ENCODE measurements around the gene DRG2. TPM values are rescaled to one million over a fixed set of nuclear protein-coding genes. Genes with fewer than 3 reads are reported as not detected.

The DRG2 gene
- total RNA-seq, 1 experiment from 2014 or later = 52.0 TPM

DNA sequence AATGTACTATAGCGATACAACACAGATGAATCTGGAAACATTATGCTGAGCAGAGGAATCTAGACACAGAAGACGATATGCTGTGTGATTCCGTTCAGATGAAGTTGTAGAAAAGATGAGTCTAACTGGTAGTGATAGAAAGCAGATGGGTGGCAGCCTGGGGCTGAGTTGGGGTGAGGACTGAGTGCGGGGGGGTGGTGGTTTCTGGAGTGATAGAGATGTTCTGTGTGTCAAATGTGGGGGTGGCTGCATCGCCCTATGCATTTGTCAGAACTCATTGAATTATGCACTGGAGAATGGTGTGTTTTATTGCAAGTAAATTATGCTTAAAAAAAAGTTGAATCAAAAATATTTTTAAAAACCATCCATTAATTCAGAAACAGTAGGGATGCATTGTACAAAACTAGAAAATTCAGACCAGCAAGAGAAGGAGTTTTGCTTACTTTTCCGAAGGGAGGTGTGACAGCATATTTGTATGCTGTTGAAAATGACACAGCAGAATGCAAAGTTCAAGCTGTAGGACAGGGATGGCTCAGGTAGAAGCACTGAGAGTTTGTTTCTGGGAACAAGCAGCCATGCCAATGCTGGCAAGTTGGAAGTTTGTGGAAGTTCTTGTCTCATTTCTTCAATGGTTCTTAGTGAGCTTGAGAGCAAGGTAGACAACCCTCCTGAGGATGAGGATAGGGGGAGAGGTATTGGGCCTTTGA is 13.0 kb upstream of the DRG2 start:
- no peak overlapping the region for H2BK120ac ChIP-seq (ENCODE audit: low read depth, low read length, poor library complexity, severe bottlenecking)
- no peaks in the 10 kb centered on the region for H3K9me3 ChIP-seq (ENCODE audit: control insufficient read depth, low read depth, low read length)
- no peak overlapping the region for H2AFZ ChIP-seq (ENCODE audit: low read length)
- H4K20me1 ChIP-seq (ENCODE audit: control insufficient read depth, insufficient read depth, insufficient read length) = no peaks in the 10 kb centered on the region
- no peak for TF ChIP-seq CTCF (conservative IDR thresholded peaks at IDR 0.05)
- H3K36me3 Mint-ChIP-seq (ENCODE audit: insufficient read depth in 1 of 3, low read depth in 3 of 3) = no peaks in the 10 kb centered on the region
- H2BK5ac ChIP-seq (ENCODE audit: insufficient read length, low read length) = no peak overlapping the region
- H3K4me2 ChIP-seq (ENCODE audit: insufficient read depth, insufficient read length, low read length) = no peak overlapping the region
- no peak for DNase-seq
- H4K91ac ChIP-seq (ENCODE audit: insufficient read length, low read depth, low read length) = no peak overlapping the region
- peaks cover 12% of the 10 kb centered on the region for H3K27me3 Mint-ChIP-seq (ENCODE audit: low read depth)
- no peak overlapping the region for H2BK20ac ChIP-seq (ENCODE audit: low read depth, low read length, poor library complexity, severe bottlenecking)
- H3K27ac ChIP-seq (ENCODE audit: insufficient read length, low read depth, low read length) = no peak overlapping the region
- no peaks in the 10 kb centered on the region for H3K27me3 ChIP-seq (ENCODE audit: insufficient read depth, low read length)
- H2BK15ac ChIP-seq (ENCODE audit: low read depth, low read length) = no peak overlapping the region
- no peak overlapping the region for H3K18ac ChIP-seq (ENCODE audit: insufficient read length, low read depth, low read length)
- no peaks in the 10 kb centered on the region for H3K4me1 ChIP-seq (ENCODE audit: insufficient read depth, low read length)
- H4K5ac ChIP-seq (ENCODE audit: insufficient read length, low read depth, low read length) = no peak overlapping the region
- H3K27ac Mint-ChIP-seq = peak overlapping the region in 1 of 3 experiments; percentile 24; a peak in 1 of 7 replicates
- H3K23me2 ChIP-seq (ENCODE audit: insufficient read length, low read depth, low read length, poor library complexity, severe bottlenecking) = no peaks in the 10 kb centered on the region
- no peak overlapping the region for H2AK5ac ChIP-seq (ENCODE audit: insufficient read length, low read length)
- H3K9me3 Mint-ChIP-seq = no peaks in the 10 kb centered on the region
- no peak overlapping the region for H3K56ac ChIP-seq (ENCODE audit: insufficient read length, low read depth, low read length)
- no peak overlapping the region for H3K4me3 Mint-ChIP-seq
- no peak overlapping the region for H3K9ac ChIP-seq (ENCODE audit: extremely low read depth, insufficient read length, low read length)
- H4K8ac ChIP-seq (replicated peaks; ENCODE audit: insufficient read length, low read depth, low read length) = no peak overlapping the region
- peaks cover 4 to 5% of the 10 kb centered on the region in 2 experiments for H3K4me1 Mint-ChIP-seq
- H3K4ac ChIP-seq (ENCODE audit: low read depth, low read length) = no peak overlapping the region
- H3K79me2 ChIP-seq (ENCODE audit: insufficient read depth, low read length) = no peaks in the 10 kb centered on the region
- no peak overlapping the region for H2BK12ac ChIP-seq (ENCODE audit: insufficient read length, low read depth, low read length)
- no peak overlapping the region for H3K23ac ChIP-seq (ENCODE audit: insufficient read length, low read depth, low read length)
- no peaks in the 10 kb centered on the region for H3K79me1 ChIP-seq (ENCODE audit: insufficient read depth, low read depth, low read length, poor library complexity, severe bottlenecking)
- no peak overlapping the region for H3K14ac ChIP-seq (ENCODE audit: insufficient read depth, low read length)
- no peak overlapping the region for H3T11ph ChIP-seq (ENCODE audit: low read length)
- WGBS (ENCODE audit: extremely low coverage, insufficient read length, low lambda C conversion rate) = no CpG with 5 or more reads among the region's 6 CpGs

Data from H9 (cell line).